Measurements from ENCODE around the gene PDCD1LG2. TPM values are rescaled to one million over a fixed set of nuclear protein-coding genes. Genes with fewer than 3 reads are reported as not detected.

Gene PDCD1LG2
- total RNA-seq, 1 donor from 2014 or later, result 9.0 TPM

DNA sequence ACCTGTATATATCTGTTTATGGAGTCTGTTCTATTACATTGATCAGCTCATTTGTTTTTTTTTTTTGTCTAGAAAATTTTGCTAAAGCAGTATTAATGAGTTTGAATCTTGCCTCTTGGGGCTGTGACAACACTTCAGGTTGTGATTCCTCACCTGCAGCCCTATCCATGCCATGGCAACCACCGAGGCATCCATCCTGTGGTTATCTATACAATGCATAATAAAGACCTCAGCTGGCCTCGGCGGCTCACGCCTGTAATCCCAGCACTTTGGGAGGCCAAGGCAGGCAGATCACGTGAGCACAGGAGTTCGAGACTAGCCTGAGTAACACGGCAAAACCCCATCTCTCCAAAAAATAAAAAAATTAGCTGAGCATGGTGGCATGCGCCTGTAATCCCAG lies 28.1 kb upstream of the PDCD1LG2 start:
- no peak for DNase-seq
- H3K27ac ChIP-seq, result no peak overlapping the region
- H3K4me1 ChIP-seq, result no peaks in the 10 kb centered on the region
- H3K36me3 ChIP-seq, result no peaks in the 10 kb centered on the region
- no peak overlapping the region for H3K4me3 ChIP-seq
- intact Hi-C loops (cut with DNase I), result no loop called here
- ATAC-seq, result no peak
- H3K9me3 ChIP-seq, result no peaks in the 10 kb centered on the region
- H3K27me3 ChIP-seq (ENCODE audit: low read depth), result no peaks in the 10 kb centered on the region
- TF ChIP-seq, protein P1, sequence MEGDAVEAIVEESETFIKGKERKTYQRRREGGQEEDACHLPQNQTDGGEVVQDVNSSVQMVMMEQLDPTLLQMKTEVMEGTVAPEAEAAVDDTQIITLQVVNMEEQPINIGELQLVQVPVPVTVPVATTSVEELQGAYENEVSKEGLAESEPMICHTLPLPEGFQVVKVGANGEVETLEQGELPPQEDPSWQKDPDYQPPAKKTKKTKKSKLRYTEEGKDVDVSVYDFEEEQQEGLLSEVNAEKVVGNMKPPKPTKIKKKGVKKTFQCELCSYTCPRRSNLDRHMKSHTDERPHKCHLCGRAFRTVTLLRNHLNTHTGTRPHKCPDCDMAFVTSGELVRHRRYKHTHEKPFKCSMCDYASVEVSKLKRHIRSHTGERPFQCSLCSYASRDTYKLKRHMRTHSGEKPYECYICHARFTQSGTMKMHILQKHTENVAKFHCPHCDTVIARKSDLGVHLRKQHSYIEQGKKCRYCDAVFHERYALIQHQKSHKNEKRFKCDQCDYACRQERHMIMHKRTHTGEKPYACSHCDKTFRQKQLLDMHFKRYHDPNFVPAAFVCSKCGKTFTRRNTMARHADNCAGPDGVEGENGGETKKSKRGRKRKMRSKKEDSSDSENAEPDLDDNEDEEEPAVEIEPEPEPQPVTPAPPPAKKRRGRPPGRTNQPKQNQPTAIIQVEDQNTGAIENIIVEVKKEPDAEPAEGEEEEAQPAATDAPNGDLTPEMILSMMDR (IDR thresholded peaks at IDR 0.05), result no peak

DNA sequence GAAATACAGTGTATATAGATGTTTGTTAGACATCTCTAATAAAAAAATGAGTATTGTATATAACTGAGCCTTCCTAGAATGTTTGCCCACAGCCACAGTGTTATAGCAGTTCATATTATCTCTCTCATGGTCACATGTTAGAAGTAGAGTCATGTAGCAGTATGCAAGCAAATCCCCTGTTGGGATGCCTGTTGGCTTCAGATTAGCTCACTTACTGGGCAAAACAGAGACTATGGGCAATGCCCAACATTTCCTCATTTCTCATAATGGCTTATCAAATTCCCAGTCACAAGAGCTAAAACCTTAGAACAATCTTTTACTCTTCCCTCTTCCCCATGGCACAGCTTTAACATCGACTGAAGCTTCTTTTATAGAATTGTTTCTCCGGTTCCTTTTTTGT lies 27.0 kb upstream of the PDCD1LG2 start:
- H3K27me3 ChIP-seq (ENCODE audit: low read depth), result no peaks in the 10 kb centered on the region
- TF ChIP-seq, protein P1 (IDR thresholded peaks at IDR 0.05), result no peak
- ATAC-seq (no peak), DNase-seq (no peak)
- H3K4me1 ChIP-seq, result no peaks in the 10 kb centered on the region
- H3K9me3 ChIP-seq, result no peaks in the 10 kb centered on the region
- H3K36me3 ChIP-seq, result no peaks in the 10 kb centered on the region
- no peak overlapping the region for H3K27ac ChIP-seq
- intact Hi-C loops (cut with DNase I), result no loop called here
- H3K4me3 ChIP-seq, result no peak overlapping the region

DNA sequence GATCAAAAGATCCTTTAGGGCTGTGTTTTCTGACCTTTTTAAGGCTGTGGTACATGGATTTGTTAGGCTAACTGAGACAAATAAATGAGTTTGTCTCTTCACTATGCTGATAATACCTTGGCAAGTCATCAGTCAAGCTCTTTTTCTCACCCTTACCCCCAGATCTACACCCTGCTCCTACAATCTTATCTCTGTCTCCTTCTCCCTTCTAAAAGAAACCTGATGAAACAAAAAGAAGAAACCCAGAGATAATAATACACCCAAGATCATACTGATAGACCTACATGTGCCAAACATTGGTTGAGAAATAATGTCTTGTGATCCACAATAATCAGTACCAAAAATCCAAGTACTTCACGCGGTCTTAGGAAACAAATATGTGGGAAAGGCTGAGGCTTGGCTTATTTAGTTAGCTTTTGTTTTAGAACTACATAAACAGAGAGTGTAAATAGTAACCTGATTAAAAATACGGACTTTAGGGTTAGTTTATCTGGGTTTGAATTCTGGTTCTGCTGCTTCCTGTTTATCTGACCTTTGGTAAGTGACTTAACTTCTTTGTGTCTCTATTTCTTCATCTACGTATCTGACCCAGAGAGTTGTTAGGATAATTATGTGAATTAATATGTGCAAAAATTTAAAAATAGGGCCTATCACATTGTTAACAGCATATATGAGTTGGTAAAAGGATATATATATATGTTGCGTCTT lies 24.8 kb upstream of the PDCD1LG2 start:
- no peak for ATAC-seq
- no peak for DNase-seq
- TF ChIP-seq, protein P1 (IDR thresholded peaks at IDR 0.05), result no peak
- peaks cover 7% of the 10 kb centered on the region for H3K4me1 ChIP-seq
- no peaks in the 10 kb centered on the region for H3K36me3 ChIP-seq
- H3K9me3 ChIP-seq, result no peaks in the 10 kb centered on the region
- H3K27me3 ChIP-seq (ENCODE audit: low read depth), result no peaks in the 10 kb centered on the region
- H3K4me3 ChIP-seq, result no peak overlapping the region
- intact Hi-C loops (cut with DNase I), result no loop called here
- no peak overlapping the region for H3K27ac ChIP-seq

DNA sequence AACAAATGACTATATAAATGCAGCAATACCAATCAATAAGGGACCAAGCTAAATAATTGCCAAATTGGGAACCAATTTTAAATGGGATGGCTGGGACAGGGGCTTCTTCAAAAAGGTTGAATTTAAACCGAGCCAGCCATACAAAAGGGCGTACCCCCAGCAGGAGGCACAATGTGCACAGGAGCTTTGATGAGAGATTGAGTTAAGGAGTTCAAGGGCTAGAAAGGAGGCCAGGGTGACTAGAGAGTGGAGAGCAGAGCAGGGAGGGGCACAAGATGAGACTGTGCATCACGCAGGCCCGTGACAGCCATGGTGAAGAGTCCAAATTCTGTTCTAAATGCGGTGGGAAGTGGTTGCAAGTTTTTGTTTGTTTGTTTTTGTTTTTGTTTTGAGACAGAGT lies 23.3 kb upstream of the PDCD1LG2 start:
- TF ChIP-seq, protein P1 (IDR thresholded peaks at IDR 0.05), result no peak
- no peak overlapping the region for H3K4me3 ChIP-seq
- no peaks in the 10 kb centered on the region for H3K9me3 ChIP-seq
- no peaks in the 10 kb centered on the region for H3K27me3 ChIP-seq (ENCODE audit: low read depth)
- peaks cover 7% of the 10 kb centered on the region for H3K4me1 ChIP-seq
- H3K27ac ChIP-seq, result no peak overlapping the region
- DNase-seq, result no peak
- intact Hi-C loops (cut with DNase I), result no loop called here
- H3K36me3 ChIP-seq, result no peaks in the 10 kb centered on the region
- no peak for ATAC-seq

DNA sequence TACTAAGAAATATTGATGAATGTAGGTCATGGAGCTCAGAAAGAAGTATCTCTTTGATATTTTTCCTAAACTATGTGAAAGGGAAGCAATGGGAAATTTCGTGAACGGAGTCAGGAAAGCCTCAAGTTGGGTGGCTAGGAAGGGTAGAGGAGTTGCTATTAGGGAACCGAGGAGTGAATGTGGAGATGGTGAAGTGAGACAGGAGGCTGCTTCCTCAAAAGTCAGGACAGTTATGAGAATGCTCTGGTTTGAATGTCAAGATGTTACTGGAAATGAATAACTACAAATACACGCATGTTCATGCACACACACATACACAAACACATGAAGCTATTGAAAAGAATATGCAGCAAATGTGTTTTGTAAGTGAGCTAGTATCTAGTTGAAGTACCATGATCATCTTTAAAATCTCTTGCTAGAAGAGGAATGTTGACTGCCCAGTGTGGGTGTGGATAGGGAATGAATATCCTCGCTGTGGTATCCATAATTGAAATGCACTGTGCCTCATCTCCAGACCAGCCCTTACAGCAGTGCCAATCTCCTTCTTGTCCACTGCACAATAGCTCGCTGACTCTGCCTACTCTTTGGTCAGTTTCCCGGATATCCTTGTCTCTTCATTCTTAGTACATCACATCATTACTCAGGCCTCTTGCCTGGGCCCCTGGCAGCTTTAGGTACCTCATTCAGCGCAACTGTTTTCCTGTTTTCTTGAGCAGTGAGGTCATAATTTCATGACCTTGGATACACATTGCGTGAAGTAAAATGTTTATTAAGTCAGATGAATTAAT lies 21.9 kb upstream of the PDCD1LG2 start:
- DNase-seq (no peak), ATAC-seq (peak in 1 of 2 donors; percentile 22)
- Histone ChIP-seq H3K27ac (no peak overlapping the region), H3K36me3 (no peaks in the 10 kb centered on the region), H3K9me3 (no peaks in the 10 kb centered on the region), H3K4me3 (no peak overlapping the region), H3K27me3 (ENCODE audit: low read depth) (no peaks in the 10 kb centered on the region), H3K4me1 (peaks cover 16% of the 10 kb centered on the region)
- TF ChIP-seq, protein P1 (IDR thresholded peaks at IDR 0.05), result no peak
- intact Hi-C loops (cut with DNase I), result no loop called here

Data from lower lobe of right lung (tissue), 2 donors.